Measurements from ENCODE around the gene ATG16L2. TPM values are rescaled to one million over a fixed set of nuclear protein-coding genes. Genes with fewer than 3 reads are reported as not detected.
"Not testable (repeated sequence)": the region's sequence is repeated elsewhere in the genome, so short reads cannot be mapped to it uniquely, and the experiment has no call there.

Gene ATG16L2
- total and polyA plus RNA-seq, 2 donors (not counting 1 experiment from before 2014, with no cell fraction given): 212 to 350 TPM

DNA sequence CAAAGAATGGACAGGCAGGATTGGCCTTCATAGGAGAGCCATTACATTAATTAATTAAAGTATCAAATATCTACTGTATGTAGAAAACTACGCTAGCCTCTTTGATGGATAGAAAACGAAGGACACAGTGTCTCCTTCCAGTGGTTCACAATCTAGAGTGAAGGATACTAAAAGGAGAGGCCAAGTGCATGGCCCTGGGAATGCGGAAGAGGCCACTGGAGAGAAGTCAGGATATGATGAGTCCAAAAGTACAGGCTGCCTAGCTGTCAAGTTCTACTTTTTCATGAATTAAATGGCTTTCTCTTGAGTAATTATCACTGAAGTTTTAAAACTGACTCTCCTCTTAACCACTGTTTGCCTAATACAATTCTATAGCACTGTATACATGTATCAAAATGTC is 41.9 kb downstream of the ATG16L2 start:
- ChIA-PET POLR2A (interaction anchor here (0.6 kb wide), 1 partner anchor 916 kb away, joined by 4 read pairs; no protein-coding TSS in a partner anchor), CTCF (no interaction called here)
- Mint-ChIP-seq H3K27ac (no peak overlapping the region), H3K4me1 (peaks cover 13% of the 10 kb centered on the region), H3K27me3 (no peaks in the 10 kb centered on the region), H3K9me3 (ENCODE audit: insufficient read depth) (no peaks in the 10 kb centered on the region), H3K4me3 (no peak overlapping the region)
- no peak overlapping the region for H2AFZ ChIP-seq (ENCODE audit: insufficient read depth, low read depth, low read length, poor library complexity, severe bottlenecking)
- WGBS (ENCODE audit: insufficient coverage): 100% methylated on average over 2 of the region's 3 CpGs
- H3K27me3 ChIP-seq (replicated peaks in 1 of 4; ENCODE audit: control extremely low read depth in 1 of 4, control insufficient read depth in 3 of 4, insufficient read depth in 4 of 4, low read length in 3 of 4): no peaks in the 10 kb centered on the region
- peaks cover 85% of the 10 kb centered on the region for H3K79me2 ChIP-seq (ENCODE audit: control insufficient read depth, insufficient read depth, low read length)
- H3K4me3 ChIP-seq (ENCODE audit: control extremely low read depth in 1 of 5, extremely low read depth in 1 of 5, insufficient read depth in 1 of 5, low read depth in 2 of 5, low read length in 4 of 5): no peak overlapping the region
- H3K4me2 ChIP-seq (replicated peaks; ENCODE audit: low read depth, low read length, poor library complexity, severe bottlenecking): no peak overlapping the region
- no peak overlapping the region for H3K27ac ChIP-seq (ENCODE audit: low read length in 2 of 2)
- no peak for DNase-seq
- no peaks in the 10 kb centered on the region for H3K4me1 ChIP-seq (ENCODE audit: control insufficient read depth in 2 of 2, insufficient read depth in 2 of 2, low read length in 2 of 2)
- TF ChIP-seq, protein P1, sequence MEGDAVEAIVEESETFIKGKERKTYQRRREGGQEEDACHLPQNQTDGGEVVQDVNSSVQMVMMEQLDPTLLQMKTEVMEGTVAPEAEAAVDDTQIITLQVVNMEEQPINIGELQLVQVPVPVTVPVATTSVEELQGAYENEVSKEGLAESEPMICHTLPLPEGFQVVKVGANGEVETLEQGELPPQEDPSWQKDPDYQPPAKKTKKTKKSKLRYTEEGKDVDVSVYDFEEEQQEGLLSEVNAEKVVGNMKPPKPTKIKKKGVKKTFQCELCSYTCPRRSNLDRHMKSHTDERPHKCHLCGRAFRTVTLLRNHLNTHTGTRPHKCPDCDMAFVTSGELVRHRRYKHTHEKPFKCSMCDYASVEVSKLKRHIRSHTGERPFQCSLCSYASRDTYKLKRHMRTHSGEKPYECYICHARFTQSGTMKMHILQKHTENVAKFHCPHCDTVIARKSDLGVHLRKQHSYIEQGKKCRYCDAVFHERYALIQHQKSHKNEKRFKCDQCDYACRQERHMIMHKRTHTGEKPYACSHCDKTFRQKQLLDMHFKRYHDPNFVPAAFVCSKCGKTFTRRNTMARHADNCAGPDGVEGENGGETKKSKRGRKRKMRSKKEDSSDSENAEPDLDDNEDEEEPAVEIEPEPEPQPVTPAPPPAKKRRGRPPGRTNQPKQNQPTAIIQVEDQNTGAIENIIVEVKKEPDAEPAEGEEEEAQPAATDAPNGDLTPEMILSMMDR (IDR thresholded peaks at IDR 0.05): no peak
- TF ChIP-seq EZH2 (IDR thresholded peaks at IDR 0.05; ENCODE audit: borderline replicate concordance, insufficient read depth, low read depth, low read length, poor library complexity, severe bottlenecking): no peak
- intact Hi-C loops (cut with micrococcal nuclease): no loop called here
- no peaks in the 10 kb centered on the region for H3K9me3 ChIP-seq (ENCODE audit: control extremely low read depth in 1 of 3, control insufficient read depth in 2 of 3, insufficient read depth in 1 of 3, low read length in 2 of 3)
- ATAC-seq (ENCODE audit: low read depth): no peak
- peaks cover 16 to 62% of the 10 kb centered on the region in 2 experiments for H3K36me3 ChIP-seq (replicated peaks in 1 of 2; ENCODE audit: control extremely low read depth in 1 of 2, control insufficient read depth in 1 of 2, extremely low read depth in 1 of 2, insufficient read depth in 2 of 2, low read length in 1 of 2)
- H4K20me1 ChIP-seq (ENCODE audit: control insufficient read depth, insufficient read depth, low read length, poor library complexity, severe bottlenecking): peaks cover 23% of the 10 kb centered on the region
- no peak overlapping the region for H3K9ac ChIP-seq (ENCODE audit: low read length)

DNA sequence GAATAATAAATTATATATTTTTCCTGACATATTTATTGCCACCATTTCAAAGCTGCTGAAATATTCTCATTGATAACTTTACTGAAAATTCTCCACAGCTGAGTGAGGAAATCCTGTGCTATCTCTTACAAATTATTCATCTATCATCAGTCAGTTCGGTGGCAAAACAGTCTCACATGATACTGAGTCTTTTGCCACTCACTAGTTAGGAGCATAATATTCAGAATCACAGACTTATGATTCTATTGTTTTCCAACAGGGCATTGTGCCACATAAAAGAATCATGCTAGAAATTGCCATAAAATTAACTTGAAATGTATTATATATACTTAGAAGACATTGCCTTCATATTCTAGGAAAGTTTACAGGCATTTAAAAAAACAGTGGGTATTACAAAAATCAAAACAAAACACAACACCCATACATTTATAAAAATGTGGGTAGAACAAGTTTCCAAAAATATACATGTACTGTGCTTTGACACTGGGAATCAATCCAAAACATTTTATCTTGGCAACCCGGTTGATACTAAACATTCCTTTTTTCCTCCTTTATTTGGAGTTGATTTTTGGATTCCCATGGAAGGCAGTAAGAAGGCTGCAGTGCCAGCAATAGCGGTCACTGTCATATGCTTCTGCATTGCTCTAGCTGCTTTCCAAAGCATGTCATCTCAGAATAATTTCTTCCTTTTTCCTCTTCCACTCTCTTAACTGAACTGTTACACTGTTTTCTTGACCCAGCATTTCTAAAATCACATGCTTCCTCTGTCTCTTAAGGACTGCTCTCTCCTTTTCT is 42.5 kb downstream of the ATG16L2 start:
- Histone ChIP-seq H2AFZ (ENCODE audit: insufficient read depth, low read depth, low read length, poor library complexity, severe bottlenecking) (no peak overlapping the region), H3K9ac (ENCODE audit: low read length) (no peak overlapping the region), H3K4me2 (replicated peaks; ENCODE audit: low read depth, low read length, poor library complexity, severe bottlenecking) (no peak overlapping the region), H3K79me2 (ENCODE audit: control insufficient read depth, insufficient read depth, low read length) (peaks cover 82% of the 10 kb centered on the region), H3K4me1 (ENCODE audit: control insufficient read depth in 2 of 2, insufficient read depth in 2 of 2, low read length in 2 of 2) (no peaks in the 10 kb centered on the region), H3K27me3 (replicated peaks in 1 of 4; ENCODE audit: control extremely low read depth in 1 of 4, control insufficient read depth in 3 of 4, insufficient read depth in 4 of 4, low read length in 3 of 4) (no peaks in the 10 kb centered on the region), H3K36me3 (replicated peaks in 1 of 2; ENCODE audit: control extremely low read depth in 1 of 2, control insufficient read depth in 1 of 2, extremely low read depth in 1 of 2, insufficient read depth in 2 of 2, low read length in 1 of 2) (peaks cover 16 to 60% of the 10 kb centered on the region in 2 experiments), H4K20me1 (ENCODE audit: control insufficient read depth, insufficient read depth, low read length, poor library complexity, severe bottlenecking) (peaks cover 20% of the 10 kb centered on the region), H3K4me3 (ENCODE audit: control extremely low read depth in 1 of 5, extremely low read depth in 1 of 5, insufficient read depth in 1 of 5, low read depth in 2 of 5, low read length in 4 of 5) (no peak overlapping the region), H3K27ac (ENCODE audit: low read length in 2 of 2) (peak overlapping the region in 1 of 2 donors; percentile 36), H3K9me3 (ENCODE audit: control extremely low read depth in 1 of 3, control insufficient read depth in 2 of 3, insufficient read depth in 1 of 3, low read length in 2 of 3) (no peaks in the 10 kb centered on the region)
- intact Hi-C loops (cut with micrococcal nuclease): no loop called here
- ChIA-PET CTCF (interaction anchor here (0.8 kb wide), 2 partner anchors 239 to 321 kb away, joined by 4 read pairs; no protein-coding TSS in a partner anchor), POLR2A (interaction anchor here (0.6 kb wide), 1 partner anchor 915 kb away, joined by 4 read pairs; no protein-coding TSS in a partner anchor)
- WGBS (ENCODE audit: insufficient coverage): 0% methylated on average over 1 of the region's 3 CpGs
- DNase-seq: no peak
- H3K4me3 Mint-ChIP-seq: no peak overlapping the region
- no peaks in the 10 kb centered on the region for H3K27me3 Mint-ChIP-seq
- no peak for ATAC-seq (ENCODE audit: low read depth)
- peaks cover 12% of the 10 kb centered on the region for H3K4me1 Mint-ChIP-seq
- no peak for TF ChIP-seq EZH2 (IDR thresholded peaks at IDR 0.05; ENCODE audit: borderline replicate concordance, insufficient read depth, low read depth, low read length, poor library complexity, severe bottlenecking)
- TF ChIP-seq, protein P1 (IDR thresholded peaks at IDR 0.05): no peak
- H3K27ac Mint-ChIP-seq: peak overlapping the region; percentile 7
- H3K9me3 Mint-ChIP-seq (ENCODE audit: insufficient read depth): no peaks in the 10 kb centered on the region

DNA sequence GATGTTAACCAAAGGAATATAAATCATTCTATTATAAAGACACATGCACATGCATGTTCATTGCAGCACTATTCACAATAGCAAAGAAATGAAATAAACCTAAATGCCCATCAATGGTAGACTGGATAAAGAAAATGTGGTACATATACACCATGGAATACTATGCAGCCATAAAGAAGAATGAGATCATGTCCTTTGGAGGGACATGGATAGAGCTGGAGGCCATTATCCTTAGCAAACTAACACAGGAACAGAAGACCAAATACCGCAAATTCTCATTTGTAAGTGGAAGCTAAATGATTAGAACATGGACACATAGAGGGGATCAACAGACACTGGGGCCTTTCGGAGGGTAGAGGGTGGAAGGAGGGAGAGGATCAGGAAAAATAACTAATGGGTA is 44.1 kb downstream of the ATG16L2 start:
- H3K27me3 ChIP-seq (replicated peaks in 1 of 4; ENCODE audit: control extremely low read depth in 1 of 4, control insufficient read depth in 3 of 4, insufficient read depth in 4 of 4, low read length in 3 of 4); H3K27me3 Mint-ChIP-seq; H3K9me3 Mint-ChIP-seq (ENCODE audit: insufficient read depth); H2AFZ ChIP-seq (ENCODE audit: insufficient read depth, low read depth, low read length, poor library complexity, severe bottlenecking); intact Hi-C loops (cut with micrococcal nuclease); POLR2A ChIA-PET; H3K9ac ChIP-seq (ENCODE audit: low read length); H3K4me1 Mint-ChIP-seq; ATAC-seq (ENCODE audit: low read depth); H4K20me1 ChIP-seq (ENCODE audit: control insufficient read depth, insufficient read depth, low read length, poor library complexity, severe bottlenecking); H3K4me3 ChIP-seq (ENCODE audit: control extremely low read depth in 1 of 5, extremely low read depth in 1 of 5, insufficient read depth in 1 of 5, low read depth in 2 of 5, low read length in 4 of 5); CTCF ChIA-PET; DNase-seq; H3K4me2 ChIP-seq (replicated peaks; ENCODE audit: low read depth, low read length, poor library complexity, severe bottlenecking); H3K4me1 ChIP-seq (ENCODE audit: control insufficient read depth in 2 of 2, insufficient read depth in 2 of 2, low read length in 2 of 2); H3K27ac ChIP-seq (ENCODE audit: low read length in 2 of 2); H3K9me3 ChIP-seq (ENCODE audit: control extremely low read depth in 1 of 3, control insufficient read depth in 2 of 3, insufficient read depth in 1 of 3, low read length in 2 of 3); H3K4me3 Mint-ChIP-seq: not testable (repeated sequence)
- H3K36me3 ChIP-seq (replicated peaks in 1 of 2; ENCODE audit: control extremely low read depth in 1 of 2, control insufficient read depth in 1 of 2, extremely low read depth in 1 of 2, insufficient read depth in 2 of 2, low read length in 1 of 2): peaks cover 18 to 57% of the 10 kb centered on the region in 2 experiments
- H3K27ac Mint-ChIP-seq: peak overlapping the region; percentile 52
- peaks cover 71% of the 10 kb centered on the region for H3K79me2 ChIP-seq (ENCODE audit: control insufficient read depth, insufficient read depth, low read length)
- WGBS (ENCODE audit: insufficient coverage): no CpG with 5 or more reads among the region's 2 CpGs
